H9 (cell line): ENCODE data around the gene STK10. TPM values are rescaled to one million over a fixed set of nuclear protein-coding genes. Genes with fewer than 3 reads are reported as not detected.
A peak's percentile ranks its signal among the peaks of the same experiment; 100 is the strongest.

Experiments used
- DNase-seq: peaks from one replicate; pipeline ENCODE4 v3.0.0-alpha.2; 2017
- H2AFZ ChIP-seq: one replicate; pipeline ENCODE4 v1.6.1; 2013; ENCODE audit warnings: mild to moderate bottlenecking, low read length, control low read depth, moderate library complexity
- H2AK5ac ChIP-seq: 2 replicates; pipeline ENCODE4 v1.6.1; 2013; ENCODE audit warnings: low read length, control low read depth, mixed read lengths; ENCODE audit not compliant: insufficient read length
- H2BK120ac ChIP-seq: one replicate; pipeline ENCODE4 v1.6.1; 2013; ENCODE audit warnings: low read depth, mild to moderate bottlenecking, low read length, control low read depth, inconsistent platforms; ENCODE audit not compliant: poor library complexity, severe bottlenecking
- H2BK12ac ChIP-seq: 2 replicates; pipeline ENCODE4 v1.6.1; 2013; ENCODE audit warnings: low read length, control low read depth, mixed read lengths, low read depth; ENCODE audit not compliant: insufficient read length
- H2BK15ac ChIP-seq: 2 replicates; pipeline ENCODE4 v1.6.1; 2013; ENCODE audit warnings: low read depth, low read length, control low read depth
- H2BK20ac ChIP-seq: one replicate; pipeline ENCODE4 v1.6.1; 2013; ENCODE audit warnings: low read depth, mild to moderate bottlenecking, low read length, control low read depth, inconsistent platforms; ENCODE audit not compliant: poor library complexity, severe bottlenecking
- H2BK5ac ChIP-seq: 2 replicates; pipeline ENCODE4 v1.6.1; 2013; ENCODE audit warnings: low read length, control low read depth, mixed read lengths; ENCODE audit not compliant: insufficient read length
- H3K14ac ChIP-seq: 2 replicates; pipeline ENCODE4 v1.6.1; 2013; ENCODE audit warnings: low read length, control low read depth; ENCODE audit not compliant: insufficient read depth
- H3K18ac ChIP-seq: 2 replicates; pipeline ENCODE4 v1.6.1; 2013; ENCODE audit warnings: low read depth, mild to moderate bottlenecking, mixed read lengths, low read length, control low read depth; ENCODE audit not compliant: insufficient read length
- H3K23ac ChIP-seq: 2 replicates; pipeline ENCODE4 v1.6.1; 2013; ENCODE audit warnings: low read length, control low read depth, mixed read lengths, low read depth; ENCODE audit not compliant: insufficient read length
- H3K23me2 ChIP-seq: 2 replicates; pipeline ENCODE4 v1.6.1; 2013; ENCODE audit warnings: low read depth, mild to moderate bottlenecking, mixed read lengths, low read length, control low read depth; ENCODE audit not compliant: insufficient read length, poor library complexity, severe bottlenecking
- H3K27ac ChIP-seq: 2 replicates; pipeline ENCODE4 v1.5.1; 2013; ENCODE audit warnings: low read length, control low read depth, mixed read lengths, low read depth; ENCODE audit not compliant: insufficient read length
- H3K27me3 ChIP-seq: 2 replicates; pipeline ENCODE4 v1.6.1; 2013; ENCODE audit warnings: low read length, control low read depth, inconsistent platforms; ENCODE audit not compliant: insufficient read depth
- H3K4ac ChIP-seq: 2 replicates; pipeline ENCODE4 v1.6.1; 2013; ENCODE audit warnings: low read depth, mild to moderate bottlenecking, control low read depth, inconsistent platforms, low read length, moderate library complexity
- H3K4me1 ChIP-seq: 2 replicates; pipeline ENCODE4 v1.6.1; 2013; ENCODE audit warnings: low read length, control low read depth, inconsistent platforms; ENCODE audit not compliant: insufficient read depth
- H3K4me2 ChIP-seq: 2 replicates; pipeline ENCODE4 v1.6.1; 2013; ENCODE audit warnings: low read length, control low read depth, mixed read lengths; ENCODE audit not compliant: insufficient read length, insufficient read depth
- H3K56ac ChIP-seq: 2 replicates; pipeline ENCODE4 v1.6.1; 2013; ENCODE audit warnings: low read depth, mild to moderate bottlenecking, mixed read lengths, low read length, control low read depth; ENCODE audit not compliant: insufficient read length
- H3K79me1 ChIP-seq: 2 replicates; pipeline ENCODE4 v1.6.1; 2013; ENCODE audit warnings: low read depth, mild to moderate bottlenecking, moderate library complexity, low read length, control low read depth, inconsistent platforms; ENCODE audit not compliant: insufficient read depth, poor library complexity, severe bottlenecking
- H3K79me2 ChIP-seq: 2 replicates; pipeline ENCODE4 v1.6.1; 2013; ENCODE audit warnings: low read length, control low read depth, inconsistent platforms; ENCODE audit not compliant: insufficient read depth
- H3K9ac ChIP-seq: 2 replicates; pipeline ENCODE4 v1.6.1; 2013; ENCODE audit warnings: low read length, control low read depth, mixed read lengths; ENCODE audit not compliant: insufficient read length; ENCODE audit errors: extremely low read depth
- H3K9me3 ChIP-seq: one replicate; pipeline ENCODE4 v1.6.1; 2013; ENCODE audit warnings: low read depth, low read length, inconsistent platforms; ENCODE audit not compliant: control insufficient read depth
- H3T11ph ChIP-seq: one replicate; pipeline ENCODE4 v1.6.1; 2013; ENCODE audit warnings: mild to moderate bottlenecking, low read length, control low read depth, inconsistent platforms
- H4K20me1 ChIP-seq: one replicate; pipeline ENCODE4 v1.6.1; 2013; ENCODE audit not compliant: control insufficient read depth, insufficient read length, insufficient read depth
- H4K5ac ChIP-seq: 2 replicates; pipeline ENCODE4 v1.6.1; 2013; ENCODE audit warnings: low read depth, mild to moderate bottlenecking, mixed read lengths, low read length, control low read depth; ENCODE audit not compliant: insufficient read length
- H4K8ac ChIP-seq: replicated peaks from 2 replicates; pipeline ENCODE4 v1.6.1; 2013; ENCODE audit warnings: low read length, control low read depth, mixed read lengths, low read depth; ENCODE audit not compliant: insufficient read length
- H4K91ac ChIP-seq: 2 replicates; pipeline ENCODE4 v1.6.1; 2013; ENCODE audit warnings: low read depth, mild to moderate bottlenecking, moderate library complexity, mixed read lengths, low read length, control low read depth; ENCODE audit not compliant: insufficient read length
- H3K27ac Mint-ChIP-seq, 3 experiments: 2 replicates in 2 of 3; 3 replicates in 1 of 3; pipeline ENCODE4 v1.8.0; 2020 to 2021; ENCODE audit warnings: mixed read lengths in 3 of 3, mild to moderate bottlenecking in 1 of 3, moderate library complexity in 1 of 3
- H3K27me3 Mint-ChIP-seq: 2 replicates; pipeline ENCODE4 v1.8.0; 2021; ENCODE audit warnings: low read depth, mild to moderate bottlenecking, moderate library complexity, mixed read lengths
- H3K36me3 Mint-ChIP-seq, 3 experiments: 2 replicates in 2 of 3; 3 replicates in 1 of 3; pipeline ENCODE4 v1.8.0; 2020 to 2021; ENCODE audit warnings: low read depth in 3 of 3, mixed read lengths in 3 of 3; ENCODE audit not compliant: insufficient read depth in 1 of 3
- H3K4me1 Mint-ChIP-seq, 2 experiments: 2 replicates each; pipeline ENCODE4 v1.8.0; 2020; ENCODE audit warnings: mixed read lengths in 2 of 2
- H3K4me3 Mint-ChIP-seq, 2 experiments: 2 replicates in 1 of 2; 3 replicates in 1 of 2; pipeline ENCODE4 v1.8.0; 2020 to 2021; ENCODE audit warnings: mild to moderate bottlenecking in 2 of 2, mixed read lengths in 2 of 2, moderate library complexity in 1 of 2
- H3K9me3 Mint-ChIP-seq, 2 experiments: 2 replicates in 1 of 2; 3 replicates in 1 of 2; pipeline ENCODE4 v1.8.0; 2020; ENCODE audit warnings: mild to moderate bottlenecking in 2 of 2, mixed read lengths in 2 of 2, moderate library complexity in 1 of 2
- WGBS: extraction: QIAGEN DNeasy Blood & Tissue Kit; methylation state at CpG from one replicate; pipeline ENCODE4 v1.1.7; 2013; ENCODE audit warnings: missing lambda C conversion rate, low lambda C conversion rate, mixed read lengths; ENCODE audit not compliant: insufficient read length; ENCODE audit errors: extremely low coverage; 5-methylcytosine and 5-hydroxymethylcytosine counted together
- total RNA-seq: library from RNA; stranded (reverse); gene quantifications from 2 replicates; pipeline ENCODE4 v1.2.1, GENCODE V29; 2021
- TF ChIP-seq, protein P1 (sequence below): fragments of 200-600 bp; sonication (generic); conservative IDR thresholded peaks from 3 replicates; pipeline ENCODE4 v1.8.0; 2021; ENCODE audit warnings: antibody characterized with exemption, mild to moderate bottlenecking

Gene STK10
- total RNA-seq, 1 experiment from 2014 or later: 14.6 TPM

DNA sequence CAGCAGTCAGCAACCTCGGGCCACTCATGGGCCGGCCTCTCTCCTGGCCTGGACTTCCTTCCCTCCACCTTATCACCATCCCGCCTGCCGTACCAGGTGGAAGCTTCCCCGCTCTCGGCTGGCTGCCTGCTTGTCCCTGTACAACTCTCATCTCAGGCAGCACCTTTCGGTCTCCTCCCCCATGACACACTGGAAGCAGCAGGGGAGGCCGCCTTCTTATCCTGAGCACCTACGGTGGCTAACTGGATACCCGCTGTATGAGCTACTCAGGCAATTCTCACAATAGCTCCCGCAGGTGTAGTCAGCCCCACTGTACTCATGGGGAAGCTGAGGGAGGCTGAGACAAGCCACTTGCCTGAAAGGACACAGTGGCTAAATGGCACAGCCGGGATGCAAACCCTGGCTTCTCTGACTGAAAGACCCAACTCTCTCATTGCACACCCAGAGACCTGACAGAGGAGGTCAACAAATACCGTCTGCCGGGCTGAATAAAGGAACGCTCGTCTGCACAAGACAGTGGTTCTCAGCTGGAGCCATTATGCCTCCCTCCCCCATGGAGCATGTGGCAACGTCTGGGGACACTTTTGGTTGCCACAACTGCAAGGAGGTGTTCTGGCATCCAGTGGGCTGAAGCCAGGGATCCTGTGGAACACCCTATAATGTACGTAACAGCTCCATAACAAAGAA, 9.6 kb downstream of the STK10 start:
- peaks cover 2% of the 10 kb centered on the region; the same call in 1 of the 2 replicates for H3K79me2 ChIP-seq
- no peak overlapping the region for H3K27ac ChIP-seq
- H3K4ac ChIP-seq: no peak overlapping the region
- H3K4me1 ChIP-seq: peaks cover 10% of the 10 kb centered on the region; the same call in 1 of the 2 replicates
- no peak overlapping the region for H2BK120ac ChIP-seq
- H2BK15ac ChIP-seq: no peak overlapping the region
- no peak overlapping the region for H4K5ac ChIP-seq
- peaks cover 0 to 4% (median 3%) of the 10 kb centered on the region in 3 experiments; a peak in 5 of 7 replicates for H3K36me3 Mint-ChIP-seq
- peak overlapping the region in 1 of 3 experiments; percentile 26; a peak in 1 of 7 replicates for H3K27ac Mint-ChIP-seq
- H4K91ac ChIP-seq: no peak overlapping the region
- no peaks in the 10 kb centered on the region; the same call in 1 of the 2 replicates for H3K27me3 Mint-ChIP-seq
- no peaks in the 10 kb centered on the region for H3K79me1 ChIP-seq
- no peaks in the 10 kb centered on the region for H3K27me3 ChIP-seq
- H3K18ac ChIP-seq: no peak overlapping the region
- no peak overlapping the region for H3K14ac ChIP-seq
- no peak overlapping the region for H2BK20ac ChIP-seq
- no peak for DNase-seq
- peaks cover 2% of the 10 kb centered on the region for H4K20me1 ChIP-seq
- H3K9me3 ChIP-seq: no peaks in the 10 kb centered on the region
- no peak overlapping the region for H2BK5ac ChIP-seq
- no peak overlapping the region for H2AFZ ChIP-seq
- H3K9ac ChIP-seq: no peak overlapping the region
- no peak overlapping the region for H3K56ac ChIP-seq
- H3K23ac ChIP-seq: no peak overlapping the region
- WGBS: no CpG with 5 or more reads among the region's 18 CpGs
- no peak overlapping the region for H3K4me2 ChIP-seq
- no peak overlapping the region for H2AK5ac ChIP-seq
- TF ChIP-seq, protein P1, sequence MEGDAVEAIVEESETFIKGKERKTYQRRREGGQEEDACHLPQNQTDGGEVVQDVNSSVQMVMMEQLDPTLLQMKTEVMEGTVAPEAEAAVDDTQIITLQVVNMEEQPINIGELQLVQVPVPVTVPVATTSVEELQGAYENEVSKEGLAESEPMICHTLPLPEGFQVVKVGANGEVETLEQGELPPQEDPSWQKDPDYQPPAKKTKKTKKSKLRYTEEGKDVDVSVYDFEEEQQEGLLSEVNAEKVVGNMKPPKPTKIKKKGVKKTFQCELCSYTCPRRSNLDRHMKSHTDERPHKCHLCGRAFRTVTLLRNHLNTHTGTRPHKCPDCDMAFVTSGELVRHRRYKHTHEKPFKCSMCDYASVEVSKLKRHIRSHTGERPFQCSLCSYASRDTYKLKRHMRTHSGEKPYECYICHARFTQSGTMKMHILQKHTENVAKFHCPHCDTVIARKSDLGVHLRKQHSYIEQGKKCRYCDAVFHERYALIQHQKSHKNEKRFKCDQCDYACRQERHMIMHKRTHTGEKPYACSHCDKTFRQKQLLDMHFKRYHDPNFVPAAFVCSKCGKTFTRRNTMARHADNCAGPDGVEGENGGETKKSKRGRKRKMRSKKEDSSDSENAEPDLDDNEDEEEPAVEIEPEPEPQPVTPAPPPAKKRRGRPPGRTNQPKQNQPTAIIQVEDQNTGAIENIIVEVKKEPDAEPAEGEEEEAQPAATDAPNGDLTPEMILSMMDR: no peak
- no peaks in the 10 kb centered on the region for H3K23me2 ChIP-seq
- H3K9me3 Mint-ChIP-seq: no peaks in the 10 kb centered on the region
- no peak overlapping the region for H2BK12ac ChIP-seq
- no peak overlapping the region for H4K8ac ChIP-seq
- no peak overlapping the region for H3T11ph ChIP-seq
- H3K4me1 Mint-ChIP-seq: peaks cover 41 to 43% of the 10 kb centered on the region in 2 experiments
- H3K4me3 Mint-ChIP-seq: no peak overlapping the region
